ENCODE results near the gene SEC16B. TPM values are rescaled to one million over a fixed set of nuclear protein-coding genes. Genes with fewer than 3 reads are reported as not detected.

Gene SEC16B
- total RNA-seq, 2 experiments from 2014 or later, result not detected

- H3K9me3 Mint-ChIP-seq (ENCODE audit: low read depth), result no peaks in the 10 kb centered on the region
- CTCF ChIA-PET, result interaction anchor here (0.9 to 1.7 kb wide), 2 partner anchors 9 to 11 kb away, joined by 3 read pairs; no protein-coding TSS in a partner anchor
- no peak for ATAC-seq
Observed at GRCh38 chr1:177952249-177952648, 17.6 kb downstream of the SEC16B start.

GRCh38 chr1:177950506-177950905, 19.4 kb downstream of the SEC16B start:
- Mint-ChIP-seq H3K4me1 (no peaks in the 10 kb centered on the region), H3K27me3 (no peaks in the 10 kb centered on the region), H3K9me3 (ENCODE audit: low read depth) (no peaks in the 10 kb centered on the region), H3K27ac (no peak overlapping the region), H3K36me3 (ENCODE audit: low read depth) (no peaks in the 10 kb centered on the region), H3K4me3 (no peak overlapping the region)
- ATAC-seq (no peak), DNase-seq (no peak)
- POLR2A ChIA-PET, result no interaction called here
- intact Hi-C loops (cut with DNase I, micrococcal nuclease), result no loop called here
- CTCF ChIA-PET, result interaction anchor here (0.7 to 1.0 kb wide), 3 partner anchors 17 to 212 kb away, joined by 3 read pairs; no protein-coding TSS in a partner anchor

More at GRCh38 chr1:177952249-177952648, 17.6 kb downstream of the SEC16B start:
- POLR2A ChIA-PET, result no interaction called here
- Mint-ChIP-seq H3K4me1 (no peaks in the 10 kb centered on the region), H3K4me3 (no peak overlapping the region), H3K27me3 (no peaks in the 10 kb centered on the region), H3K36me3 (ENCODE audit: low read depth) (no peaks in the 10 kb centered on the region), H3K27ac (no peak overlapping the region)
- intact Hi-C loops (cut with DNase I, micrococcal nuclease), result no loop called here
- no peak for DNase-seq

DNA sequence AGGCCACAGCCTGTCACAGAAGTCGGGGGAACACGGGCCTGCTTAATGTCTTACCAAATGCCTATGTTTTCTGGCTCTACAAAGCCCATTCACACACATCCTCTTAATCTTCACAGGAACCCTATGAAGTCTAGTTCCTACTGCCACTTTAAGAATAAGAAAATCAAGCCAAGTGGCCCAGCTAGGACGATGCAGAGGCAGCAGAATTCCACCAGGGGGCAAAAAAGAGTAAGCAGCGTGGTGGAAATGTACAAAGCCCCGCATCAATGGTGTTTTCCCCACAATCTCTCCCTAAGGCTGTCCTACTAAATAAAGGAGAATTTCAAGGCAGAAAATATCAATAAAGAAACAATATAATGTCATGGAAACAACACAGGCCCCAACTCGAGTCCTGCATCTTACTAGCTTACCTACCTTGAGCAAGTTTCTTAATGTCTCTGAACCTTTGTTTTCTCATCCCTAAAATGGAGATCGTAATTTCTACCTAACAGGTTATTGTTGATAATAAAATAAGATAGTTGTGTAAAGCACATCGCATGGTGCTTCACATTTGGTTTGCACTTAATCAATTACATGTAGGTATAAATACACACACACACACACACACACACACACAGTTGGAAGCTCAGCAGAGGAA, 21.4 kb downstream of the SEC16B start:
- ATAC-seq (peak; percentile 51), DNase-seq (peak; percentile 46)
- POLR2A ChIA-PET, result interaction anchor here (0.8 kb wide), 1 partner anchor 271 kb away, joined by 4 read pairs; no protein-coding TSS in a partner anchor
- Mint-ChIP-seq H3K9me3 (ENCODE audit: low read depth) (no peaks in the 10 kb centered on the region), H3K27me3 (no peaks in the 10 kb centered on the region), H3K4me3 (no peak overlapping the region), H3K27ac (no peak overlapping the region), H3K4me1 (no peaks in the 10 kb centered on the region), H3K36me3 (ENCODE audit: low read depth) (no peaks in the 10 kb centered on the region)
- CTCF ChIA-PET, result interaction anchor here (0.6 to 1.2 kb wide), 7 partner anchors 12 to 649 kb away, joined by 3 to 7 read pairs (median 3); no protein-coding TSS in a partner anchor
- intact Hi-C loops (cut with DNase I, micrococcal nuclease), result loop anchor here (5.0 to 10.0 kb wide), 4 partner anchors 691 to 1394 kb away; no protein-coding TSS in a partner anchor

DNA sequence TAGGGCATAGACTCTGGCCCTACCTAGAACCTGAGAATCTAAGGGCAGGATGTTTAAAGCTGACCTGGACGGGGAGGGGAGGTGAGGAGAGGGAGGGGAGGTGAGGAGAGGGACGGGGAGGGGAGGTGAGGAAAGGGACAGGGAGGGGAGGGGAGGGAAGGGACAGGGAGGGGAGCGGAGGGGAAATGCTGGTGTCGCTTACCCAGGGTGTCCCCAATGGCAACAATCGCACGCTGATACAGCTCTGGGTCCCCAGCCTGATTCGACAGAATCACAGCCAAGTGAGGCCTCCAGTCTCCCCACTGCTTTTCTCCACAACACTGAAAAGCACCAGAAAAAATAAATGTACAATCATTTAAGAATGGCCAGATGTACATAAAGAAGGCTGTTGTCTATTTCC, 22.2 kb downstream of the SEC16B start:
- Mint-ChIP-seq H3K27ac (no peak overlapping the region), H3K36me3 (ENCODE audit: low read depth) (no peaks in the 10 kb centered on the region), H3K4me3 (no peak overlapping the region), H3K4me1 (no peaks in the 10 kb centered on the region), H3K27me3 (no peaks in the 10 kb centered on the region), H3K9me3 (ENCODE audit: low read depth) (no peaks in the 10 kb centered on the region)
- ChIA-PET CTCF (interaction anchor here (0.7 to 1.9 kb wide), 3 partner anchors 14 to 338 kb away, joined by 3 to 5 read pairs (median 4); no protein-coding TSS in a partner anchor), POLR2A (no interaction called here)
- intact Hi-C loops (cut with DNase I, micrococcal nuclease), result loop anchor here (5.0 to 10.0 kb wide), 4 partner anchors 690 to 1393 kb away; no protein-coding TSS in a partner anchor
- no peak for ATAC-seq
- DNase-seq, result no peak

- ChIA-PET CTCF (interaction anchor here (0.6 to 1.9 kb wide), 7 partner anchors 16 to 1386 kb away, joined by 4 to 7 read pairs (median 5); no protein-coding TSS in a partner anchor), POLR2A (no interaction called here)
- no peak overlapping the region for H3K4me3 Mint-ChIP-seq
- ATAC-seq (peak; percentile 63), DNase-seq (peak; percentile 66)
- H3K27me3 Mint-ChIP-seq, result no peaks in the 10 kb centered on the region
- no peaks in the 10 kb centered on the region for H3K4me1 Mint-ChIP-seq
- no peak overlapping the region for H3K27ac Mint-ChIP-seq
- no peaks in the 10 kb centered on the region for H3K36me3 Mint-ChIP-seq (ENCODE audit: low read depth)
- intact Hi-C loops (cut with DNase I, micrococcal nuclease), result loop anchor here (1.0 to 10.0 kb wide), 5 partner anchors 689 to 1391 kb away; no protein-coding TSS in a partner anchor
- H3K9me3 Mint-ChIP-seq (ENCODE audit: low read depth), result no peaks in the 10 kb centered on the region
Observed at GRCh38 chr1:177945943-177946650, 23.8 kb downstream of the SEC16B start.

DNA sequence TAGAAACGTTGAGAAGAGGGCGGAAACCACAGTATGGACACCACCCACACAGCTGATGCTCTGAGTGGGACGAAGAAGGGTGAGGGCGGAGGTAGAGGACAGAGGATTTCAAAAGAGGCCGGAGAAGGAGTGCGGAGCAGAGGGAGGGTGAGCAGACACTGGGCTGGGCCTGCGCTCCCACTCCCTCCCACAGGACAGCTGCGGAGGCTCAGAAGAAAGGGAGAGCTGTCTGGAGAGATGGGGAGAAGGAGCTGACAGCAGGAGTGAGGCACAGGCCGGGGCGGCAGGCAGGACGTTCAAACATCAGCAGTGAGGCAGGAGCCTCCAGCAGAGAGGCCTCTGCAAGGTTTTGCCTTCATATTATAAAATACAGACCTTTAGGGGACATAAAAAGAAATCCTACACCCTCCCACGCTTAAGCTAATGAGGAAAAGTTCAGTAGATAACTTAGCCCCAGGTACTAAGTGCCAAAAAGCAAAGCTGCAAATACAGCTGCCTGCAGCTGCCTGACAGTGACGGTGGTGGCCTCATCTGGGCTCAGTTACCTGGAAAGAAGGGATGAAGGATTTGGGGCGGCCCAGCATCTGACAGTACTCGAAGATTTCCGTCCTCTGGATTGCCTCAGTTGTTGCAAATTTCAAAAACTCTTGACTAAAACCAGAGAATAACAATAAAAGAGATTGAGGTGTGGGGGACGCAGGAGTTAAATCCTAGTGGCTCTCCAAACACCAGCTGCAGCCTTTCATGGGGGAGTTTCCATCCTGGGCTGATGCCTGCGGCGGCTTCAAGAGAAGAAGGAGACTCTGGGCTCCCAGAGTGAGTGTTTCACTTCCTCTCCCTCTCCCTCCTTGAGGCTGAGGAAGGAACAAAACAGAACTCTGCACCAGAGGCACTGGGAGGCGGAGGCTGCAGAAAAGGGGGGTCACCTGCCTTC, 25.6 kb downstream of the SEC16B start:
- intact Hi-C loops (cut with DNase I, micrococcal nuclease), result loop anchor here in 1 of 2 experiments (10.0 kb wide), 2 partner anchors 749 to 1389 kb away; no protein-coding TSS in a partner anchor
- ChIA-PET POLR2A (no interaction called here), CTCF (interaction anchor here (1.2 kb wide), 1 partner anchor 1384 kb away, joined by 7 read pairs; no protein-coding TSS in a partner anchor)
- Mint-ChIP-seq H3K9me3 (ENCODE audit: low read depth) (no peaks in the 10 kb centered on the region), H3K27ac (no peak overlapping the region), H3K4me3 (no peak overlapping the region), H3K27me3 (no peaks in the 10 kb centered on the region), H3K36me3 (ENCODE audit: low read depth) (no peaks in the 10 kb centered on the region), H3K4me1 (no peaks in the 10 kb centered on the region)
- ATAC-seq (no peak), DNase-seq (no peak)

DNA sequence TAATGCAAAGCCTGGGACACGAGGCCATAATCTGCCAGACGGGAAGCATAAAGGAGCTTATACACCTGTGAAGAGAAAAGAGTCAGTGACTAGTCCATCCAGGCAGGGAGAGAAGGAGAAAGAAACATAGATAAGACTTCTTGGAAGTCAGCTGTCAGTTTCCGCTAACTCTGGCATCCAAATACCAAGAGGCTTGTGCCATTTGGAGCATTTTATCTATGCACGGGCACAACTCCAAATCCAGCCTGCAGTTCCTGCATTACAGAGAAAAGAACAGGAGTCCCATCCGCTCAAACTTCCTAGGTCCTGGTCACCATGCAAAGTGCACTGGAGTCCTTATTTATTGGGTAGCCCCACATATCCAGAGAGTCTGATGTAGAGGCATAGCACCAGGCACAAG, 27.9 kb downstream of the SEC16B start:
- ChIA-PET POLR2A (no interaction called here), CTCF (interaction anchor here (0.9 kb wide), 1 partner anchor 10 kb away, joined by 3 read pairs; no protein-coding TSS in a partner anchor)
- ATAC-seq (no peak), DNase-seq (no peak)
- Mint-ChIP-seq H3K4me1 (no peaks in the 10 kb centered on the region), H3K27me3 (no peaks in the 10 kb centered on the region), H3K9me3 (ENCODE audit: low read depth) (no peaks in the 10 kb centered on the region), H3K36me3 (ENCODE audit: low read depth) (no peaks in the 10 kb centered on the region), H3K27ac (no peak overlapping the region), H3K4me3 (no peak overlapping the region)
- intact Hi-C loops (cut with DNase I, micrococcal nuclease), result loop anchor here in 1 of 2 experiments (10.0 kb wide), 2 partner anchors 747 to 1387 kb away; no protein-coding TSS in a partner anchor

DNA sequence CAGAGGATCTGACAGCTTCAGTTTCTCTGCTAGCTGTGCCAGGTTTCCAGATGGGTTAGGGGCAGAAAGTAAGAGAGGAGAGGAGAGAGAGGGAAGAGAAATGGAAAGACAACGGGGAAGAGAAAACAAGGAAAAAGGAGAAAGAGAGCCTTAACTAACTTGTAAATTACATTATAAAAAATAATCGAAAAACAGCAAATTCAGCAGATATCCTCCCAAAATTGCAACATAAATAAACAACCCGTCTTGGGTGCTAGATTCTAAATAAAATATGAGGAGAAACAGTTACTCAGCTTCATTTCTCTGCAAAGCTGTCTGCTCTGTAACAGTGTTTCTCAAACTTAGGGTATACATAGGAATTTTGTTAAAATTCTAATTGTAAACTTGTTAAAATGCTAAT, 29.2 kb downstream of the SEC16B start:
- Mint-ChIP-seq H3K27me3 (no peaks in the 10 kb centered on the region), H3K36me3 (ENCODE audit: low read depth) (no peaks in the 10 kb centered on the region), H3K27ac (no peak overlapping the region), H3K4me1 (no peaks in the 10 kb centered on the region), H3K4me3 (no peak overlapping the region), H3K9me3 (ENCODE audit: low read depth) (no peaks in the 10 kb centered on the region)
- CTCF ChIA-PET, result no interaction called here
- no peak for ATAC-seq
- POLR2A ChIA-PET, result no interaction called here
- intact Hi-C loops (cut with DNase I, micrococcal nuclease), result loop anchor here in 1 of 2 experiments (10.0 kb wide), 2 partner anchors 746 to 1386 kb away; no protein-coding TSS in a partner anchor
- DNase-seq, result no peak

DNA sequence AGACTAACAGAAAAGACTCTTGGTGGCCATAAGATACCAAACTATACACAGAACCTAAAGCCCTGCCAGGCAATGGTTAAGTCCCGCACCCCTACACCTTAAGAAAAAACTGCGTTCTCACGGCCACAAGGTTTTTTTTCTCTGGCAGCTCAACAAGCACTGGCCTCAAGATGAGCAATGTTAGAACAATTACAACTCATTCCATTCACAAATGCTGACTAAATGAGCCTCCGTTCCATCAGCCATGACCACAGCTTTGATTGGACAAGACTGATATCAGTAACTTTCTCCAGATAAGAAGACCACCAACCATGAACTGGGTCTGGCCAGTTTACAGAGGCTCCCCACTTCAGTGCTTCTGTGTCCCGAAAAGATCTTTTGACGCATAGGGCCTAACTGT, 31.9 kb downstream of the SEC16B start:
- ATAC-seq (no peak), DNase-seq (no peak)
- ChIA-PET POLR2A (no interaction called here), CTCF (no interaction called here)
- no peaks in the 10 kb centered on the region for H3K9me3 Mint-ChIP-seq (ENCODE audit: low read depth)
- intact Hi-C loops (cut with DNase I, micrococcal nuclease), result no loop called here
- H3K36me3 Mint-ChIP-seq (ENCODE audit: low read depth), result no peaks in the 10 kb centered on the region
- H3K4me1 Mint-ChIP-seq, result no peaks in the 10 kb centered on the region
- no peaks in the 10 kb centered on the region for H3K27me3 Mint-ChIP-seq
- no peak overlapping the region for H3K27ac Mint-ChIP-seq
- H3K4me3 Mint-ChIP-seq, result no peak overlapping the region

DNA sequence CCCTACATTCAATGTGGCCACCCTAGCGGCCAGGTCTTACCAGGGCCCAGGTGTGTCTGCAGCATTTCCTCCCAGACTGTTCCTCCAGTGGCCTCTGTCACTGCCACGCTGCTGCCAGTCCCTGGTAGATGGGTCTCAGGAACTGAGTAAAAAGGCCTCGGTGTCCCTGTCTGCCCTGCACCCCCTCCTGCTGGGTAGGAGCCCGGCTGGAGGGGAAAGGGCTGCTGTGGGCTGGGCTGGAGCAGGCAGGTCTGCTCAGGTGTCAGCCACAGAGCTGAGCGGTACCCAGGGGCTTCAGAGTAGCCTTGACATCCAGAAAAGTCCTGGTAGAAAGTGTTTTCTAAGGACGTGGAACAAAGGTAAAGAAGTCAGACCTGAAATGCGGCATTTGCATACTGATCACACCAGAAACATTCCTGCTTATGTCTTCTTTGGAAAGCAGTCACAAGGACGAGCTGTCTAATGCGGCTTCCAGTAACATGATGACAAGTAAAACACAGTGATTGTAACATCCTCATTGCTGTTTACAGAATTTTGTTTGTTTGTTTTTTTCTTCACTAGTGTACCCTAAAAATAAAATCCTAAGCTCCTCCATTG, 32.6 kb downstream of the SEC16B start:
- ATAC-seq, result no peak
- CTCF ChIA-PET, result no interaction called here
- Mint-ChIP-seq H3K27ac (no peak overlapping the region), H3K4me3 (no peak overlapping the region), H3K9me3 (ENCODE audit: low read depth) (no peaks in the 10 kb centered on the region), H3K27me3 (no peaks in the 10 kb centered on the region), H3K36me3 (ENCODE audit: low read depth) (no peaks in the 10 kb centered on the region), H3K4me1 (no peaks in the 10 kb centered on the region)
- DNase-seq, result no peak
- POLR2A ChIA-PET, result no interaction called here
- intact Hi-C loops (cut with DNase I, micrococcal nuclease), result no loop called here
